Middle frontal gyrus (tissue), 1 donor: ENCODE data around the gene TOGARAM1.
A peak's percentile ranks its signal among the peaks of the same experiment; 100 is the strongest.

Experiments used
- DNase-seq: peaks from one replicate; pipeline ENCODE4 v3.0.0-alpha.2; 2015; ENCODE audit warnings: low spot score; ENCODE audit errors: extremely low spot score

Gene TOGARAM1

GRCh38 chr14:45083976-45084722 lies 122.2 kb downstream of the TOGARAM1 start, which contains the start of gene PRPF39:
Gene PRPF39, plus strand, starts transcription at chr14:45084116. Its CDS starts 11,124 bp downstream, at chr14:45095240.
- DNase-seq, result peak; percentile 88

GRCh38 chr14:45084946-45085346 lies 123.0 kb downstream of the TOGARAM1 start:
- no peak for DNase-seq

GRCh38 chr14:45089813-45090212 lies 127.8 kb downstream of the TOGARAM1 start:
- DNase-seq, result no peak

- DNase-seq, result no peak
Measured at GRCh38 chr14:45091710-45092109, 129.7 kb downstream of the TOGARAM1 start.

GRCh38 chr14:45094275-45094674 lies 132.3 kb downstream of the TOGARAM1 start:
- DNase-seq, result no peak

- no peak for DNase-seq
Measured at GRCh38 chr14:45095143-45095542, 133.2 kb downstream of the TOGARAM1 start.

- DNase-seq, result no peak
Measured at GRCh38 chr14:45096218-45096617, 134.2 kb downstream of the TOGARAM1 start.

GRCh38 chr14:45103806-45104205 lies 141.8 kb downstream of the TOGARAM1 start:
- no peak for DNase-seq

GRCh38 chr14:45104561-45104960 lies 142.6 kb downstream of the TOGARAM1 start:
- no peak for DNase-seq

- no peak for DNase-seq
Measured at GRCh38 chr14:45112896-45113781, 151.1 kb downstream of the TOGARAM1 start.

GRCh38 chr14:45114327-45114726 lies 152.3 kb downstream of the TOGARAM1 start:
- DNase-seq, result no peak

GRCh38 chr14:45118594-45118993 lies 156.6 kb downstream of the TOGARAM1 start:
- no peak for DNase-seq

GRCh38 chr14:45120096-45120495 lies 158.1 kb downstream of the TOGARAM1 start:
- no peak for DNase-seq

- no peak for DNase-seq
Measured at GRCh38 chr14:45123271-45123670, 161.3 kb downstream of the TOGARAM1 start.
